NCI-H226 (cell line): ENCODE measurements around the gene ICAM3.
A peak's percentile ranks its signal among the peaks of the same experiment; 100 is the strongest.
"Not testable (repeated sequence)": the region's sequence is repeated elsewhere in the genome, so short reads cannot be mapped to it uniquely, and the experiment has no call there.

Experiments
- DNase-seq: peaks from one replicate; pipeline ENCODE4 v3.0.0-alpha.2; 2015

Gene ICAM3

GRCh38 chr19:10339380-10339960 lies at the start of gene ICAM3:
ICAM3 (minus strand) TSS chr19:10339624; CDS start chr19:10339614, 10 bp downstream.
- DNase-seq: no peak

- peak; percentile 40 for DNase-seq
Observed at GRCh38 chr19:10388957-10389356, 49.5 kb upstream of the ICAM3 start.

GRCh38 chr19:10384580-10384979 lies 45.2 kb upstream of the ICAM3 start:
- DNase-seq: no peak

GRCh38 chr19:10383223-10383499 lies 43.7 kb upstream of the ICAM3 start:
- not testable (repeated sequence) for DNase-seq

- DNase-seq: peak; percentile 96
Observed at GRCh38 chr19:10380313-10381102, 41.1 kb upstream of the ICAM3 start, which contains the start of gene TYK2. TYK2 (minus strand) TSS chr19:10380572; CDS start chr19:10378406, 2,166 bp downstream.

GRCh38 chr19:10379880-10380312 lies 40.5 kb upstream of the ICAM3 start:
- no peak for DNase-seq

- DNase-seq: no peak
Observed at GRCh38 chr19:10378124-10378523, 38.7 kb upstream of the ICAM3 start.

GRCh38 chr19:10377140-10377640 lies 37.8 kb upstream of the ICAM3 start:
- not testable (repeated sequence) for DNase-seq

GRCh38 chr19:10374931-10375330 lies 35.5 kb upstream of the ICAM3 start:
- DNase-seq: no peak

- no peak for DNase-seq
Observed at GRCh38 chr19:10372690-10373089, 33.3 kb upstream of the ICAM3 start.

GRCh38 chr19:10368101-10368803 lies 28.8 kb upstream of the ICAM3 start:
- no peak for DNase-seq

- DNase-seq: not testable (repeated sequence)
Observed at GRCh38 chr19:10366950-10367512, 27.6 kb upstream of the ICAM3 start.

- DNase-seq: no peak
Observed at GRCh38 chr19:10365518-10365917, 26.1 kb upstream of the ICAM3 start.

- no peak for DNase-seq
Observed at GRCh38 chr19:10364644-10365043, 25.2 kb upstream of the ICAM3 start.

- no peak for DNase-seq
Observed at GRCh38 chr19:10363789-10364281, 24.4 kb upstream of the ICAM3 start.

- no peak for DNase-seq
Observed at GRCh38 chr19:10362259-10362658, 22.8 kb upstream of the ICAM3 start.

- no peak for DNase-seq
Observed at GRCh38 chr19:10361569-10362011, 22.2 kb upstream of the ICAM3 start.

GRCh38 chr19:10356431-10356830 lies 17.0 kb upstream of the ICAM3 start:
- no peak for DNase-seq

- no peak for DNase-seq
Observed at GRCh38 chr19:10353793-10354391, 14.5 kb upstream of the ICAM3 start.

- no peak for DNase-seq
Observed at GRCh38 chr19:10352764-10353671, 13.6 kb upstream of the ICAM3 start.

GRCh38 chr19:10346509-10346908 lies 7.1 kb upstream of the ICAM3 start:
- peak; percentile 7 for DNase-seq

- no peak for DNase-seq
Observed at GRCh38 chr19:10344780-10345179, 5.4 kb upstream of the ICAM3 start.
